Activated naive CD8-positive, alpha-beta T cell (primary cell): ENCODE data around the gene PCSK4.
A peak's percentile ranks its signal among the peaks of the same experiment; 100 is the strongest.
"Not testable (repeated sequence)": the region's sequence is repeated elsewhere in the genome, so short reads cannot be mapped to it uniquely, and the experiment has no call there.

Source experiments
- H3K27ac Mint-ChIP-seq: one replicate; pipeline ENCODE4 v1.8.0; 2021; ENCODE audit warnings: mixed read lengths
- H3K27me3 Mint-ChIP-seq: one replicate; pipeline ENCODE4 v1.8.0; 2021; ENCODE audit warnings: mixed read lengths
- H3K36me3 Mint-ChIP-seq: one replicate; pipeline ENCODE4 v1.8.0; 2021; ENCODE audit warnings: mixed read lengths
- H3K4me1 Mint-ChIP-seq: one replicate; pipeline ENCODE4 v1.8.0; 2021; ENCODE audit warnings: low read depth, mixed read lengths
- H3K4me3 Mint-ChIP-seq: one replicate; pipeline ENCODE4 v1.8.0; 2021; ENCODE audit warnings: mild to moderate bottlenecking, mixed read lengths
- H3K9me3 Mint-ChIP-seq: one replicate; pipeline ENCODE4 v1.8.0; 2021; ENCODE audit warnings: low read depth, mixed read lengths

PCSK4 gene

GRCh38 chr19:1525343-1525742 is 35.2 kb upstream of the PCSK4 start:
- Mint-ChIP-seq H3K27ac (no peak overlapping the region), H3K27me3 (peaks cover 17% of the 10 kb centered on the region), H3K9me3 (no peaks in the 10 kb centered on the region), H3K4me3 (no peak overlapping the region), H3K36me3 (no peaks in the 10 kb centered on the region), H3K4me1 (peaks cover 6% of the 10 kb centered on the region)

GRCh38 chr19:1524972-1525325 is 34.8 kb upstream of the PCSK4 start:
- no peaks in the 10 kb centered on the region for H3K9me3 Mint-ChIP-seq
- no peaks in the 10 kb centered on the region for H3K36me3 Mint-ChIP-seq
- no peak overlapping the region for H3K27ac Mint-ChIP-seq

GRCh38 chr19:1524287-1524971 is 34.3 kb upstream of the PCSK4 start:
- H3K27me3 Mint-ChIP-seq: peaks cover 17% of the 10 kb centered on the region
- H3K4me1 Mint-ChIP-seq: peaks cover 6% of the 10 kb centered on the region
- H3K27ac Mint-ChIP-seq: no peak overlapping the region
- H3K9me3 Mint-ChIP-seq: no peaks in the 10 kb centered on the region
- peak overlapping the region; percentile 64 for H3K4me3 Mint-ChIP-seq
- no peaks in the 10 kb centered on the region for H3K36me3 Mint-ChIP-seq

More at GRCh38 chr19:1524972-1525325, 34.8 kb upstream of the PCSK4 start:
- Mint-ChIP-seq H3K4me3 (peak overlapping the region; percentile 64), H3K4me1 (peaks cover 6% of the 10 kb centered on the region), H3K27me3 (peaks cover 17% of the 10 kb centered on the region)

- H3K9me3 Mint-ChIP-seq: no peaks in the 10 kb centered on the region
- H3K27ac Mint-ChIP-seq: no peak within 1 kb of the TSS
- peak within 1 kb of the TSS; percentile 64 for H3K4me3 Mint-ChIP-seq
- H3K36me3 Mint-ChIP-seq: no peaks in the 10 kb centered on the region
- peaks cover 17% of the 10 kb centered on the region for H3K27me3 Mint-ChIP-seq
- H3K4me1 Mint-ChIP-seq: peaks cover 6% of the 10 kb centered on the region
Measured at GRCh38 chr19:1523412-1524286, 33.5 kb upstream of the PCSK4 start, which contains the start of gene PLK5. PLK5 (plus strand) TSS chr19:1524077; CDS start chr19:1526997, 2,920 bp downstream.

GRCh38 chr19:1522838-1523237 is 32.7 kb upstream of the PCSK4 start:
- Mint-ChIP-seq H3K27ac (no peak overlapping the region), H3K4me1 (peaks cover 6% of the 10 kb centered on the region), H3K36me3 (no peaks in the 10 kb centered on the region), H3K9me3 (no peaks in the 10 kb centered on the region), H3K4me3 (no peak overlapping the region), H3K27me3 (peaks cover 17% of the 10 kb centered on the region)

- peaks cover 6% of the 10 kb centered on the region for H3K4me1 Mint-ChIP-seq
- H3K9me3 Mint-ChIP-seq: no peaks in the 10 kb centered on the region
- H3K27ac Mint-ChIP-seq: no peak overlapping the region
- H3K36me3 Mint-ChIP-seq: no peaks in the 10 kb centered on the region
- H3K27me3 Mint-ChIP-seq: peaks cover 17% of the 10 kb centered on the region
- no peak overlapping the region for H3K4me3 Mint-ChIP-seq
Measured at GRCh38 chr19:1522061-1522460, 31.9 kb upstream of the PCSK4 start.

- no peaks in the 10 kb centered on the region for H3K9me3 Mint-ChIP-seq
- H3K27ac Mint-ChIP-seq: no peak overlapping the region
- H3K4me1 Mint-ChIP-seq: peaks cover 6% of the 10 kb centered on the region
- H3K4me3 Mint-ChIP-seq: no peak overlapping the region
- no peaks in the 10 kb centered on the region for H3K36me3 Mint-ChIP-seq
- peaks cover 17% of the 10 kb centered on the region for H3K27me3 Mint-ChIP-seq
Measured at GRCh38 chr19:1521636-1522035, 31.5 kb upstream of the PCSK4 start.

- H3K36me3 Mint-ChIP-seq: no peaks in the 10 kb centered on the region
- H3K27me3 Mint-ChIP-seq: peaks cover 11% of the 10 kb centered on the region
- peaks cover 6% of the 10 kb centered on the region for H3K4me1 Mint-ChIP-seq
- H3K9me3 Mint-ChIP-seq: no peaks in the 10 kb centered on the region
- no peak overlapping the region for H3K27ac Mint-ChIP-seq
- no peak overlapping the region for H3K4me3 Mint-ChIP-seq
Measured at GRCh38 chr19:1520203-1520780, 30.1 kb upstream of the PCSK4 start.

GRCh38 chr19:1519802-1520201 is 29.7 kb upstream of the PCSK4 start:
- H3K4me1 Mint-ChIP-seq, H3K27me3 Mint-ChIP-seq, H3K9me3 Mint-ChIP-seq, H3K4me3 Mint-ChIP-seq, H3K27ac Mint-ChIP-seq, H3K36me3 Mint-ChIP-seq: not testable (repeated sequence)

- Mint-ChIP-seq H3K27me3 (peaks cover 5% of the 10 kb centered on the region), H3K9me3 (no peaks in the 10 kb centered on the region), H3K27ac (no peak overlapping the region), H3K4me1 (no peaks in the 10 kb centered on the region), H3K4me3 (no peak overlapping the region), H3K36me3 (no peaks in the 10 kb centered on the region)
Measured at GRCh38 chr19:1518471-1518870, 28.3 kb upstream of the PCSK4 start.

- H3K27me3 Mint-ChIP-seq: peaks cover 1% of the 10 kb centered on the region
Measured at GRCh38 chr19:1516395-1516753, 26.2 kb upstream of the PCSK4 start.

GRCh38 chr19:1514986-1515721 is 25.0 kb upstream of the PCSK4 start:
- peaks cover 9% of the 10 kb centered on the region for H3K4me1 Mint-ChIP-seq
- H3K4me3 Mint-ChIP-seq: no peak overlapping the region
- no peaks in the 10 kb centered on the region for H3K27me3 Mint-ChIP-seq
- H3K9me3 Mint-ChIP-seq: no peaks in the 10 kb centered on the region
- H3K36me3 Mint-ChIP-seq: no peaks in the 10 kb centered on the region
- no peak overlapping the region for H3K27ac Mint-ChIP-seq

More at GRCh38 chr19:1516395-1516753, 26.2 kb upstream of the PCSK4 start:
- Mint-ChIP-seq H3K4me1 (peaks cover 4% of the 10 kb centered on the region), H3K36me3 (no peaks in the 10 kb centered on the region), H3K4me3 (no peak overlapping the region), H3K27ac (no peak overlapping the region), H3K9me3 (no peaks in the 10 kb centered on the region)

GRCh38 chr19:1514295-1514661 is 24.1 kb upstream of the PCSK4 start:
- H3K9me3 Mint-ChIP-seq: no peaks in the 10 kb centered on the region
- no peaks in the 10 kb centered on the region for H3K36me3 Mint-ChIP-seq
- no peaks in the 10 kb centered on the region for H3K27me3 Mint-ChIP-seq
- H3K4me3 Mint-ChIP-seq: peak overlapping the region; percentile 17
- H3K4me1 Mint-ChIP-seq: peaks cover 14% of the 10 kb centered on the region
- no peak overlapping the region for H3K27ac Mint-ChIP-seq

- no peak overlapping the region for H3K27ac Mint-ChIP-seq
- no peaks in the 10 kb centered on the region for H3K36me3 Mint-ChIP-seq
- H3K27me3 Mint-ChIP-seq: no peaks in the 10 kb centered on the region
Measured at GRCh38 chr19:1513499-1514294, 23.5 kb upstream of the PCSK4 start.

More at GRCh38 chr19:1513499-1514294, 23.5 kb upstream of the PCSK4 start:
- Mint-ChIP-seq H3K9me3 (no peaks in the 10 kb centered on the region), H3K4me3 (peak overlapping the region; percentile 17), H3K4me1 (peaks cover 16% of the 10 kb centered on the region)
